ENCODE results near the gene LDLRAD3.

Gene LDLRAD3

DNA sequence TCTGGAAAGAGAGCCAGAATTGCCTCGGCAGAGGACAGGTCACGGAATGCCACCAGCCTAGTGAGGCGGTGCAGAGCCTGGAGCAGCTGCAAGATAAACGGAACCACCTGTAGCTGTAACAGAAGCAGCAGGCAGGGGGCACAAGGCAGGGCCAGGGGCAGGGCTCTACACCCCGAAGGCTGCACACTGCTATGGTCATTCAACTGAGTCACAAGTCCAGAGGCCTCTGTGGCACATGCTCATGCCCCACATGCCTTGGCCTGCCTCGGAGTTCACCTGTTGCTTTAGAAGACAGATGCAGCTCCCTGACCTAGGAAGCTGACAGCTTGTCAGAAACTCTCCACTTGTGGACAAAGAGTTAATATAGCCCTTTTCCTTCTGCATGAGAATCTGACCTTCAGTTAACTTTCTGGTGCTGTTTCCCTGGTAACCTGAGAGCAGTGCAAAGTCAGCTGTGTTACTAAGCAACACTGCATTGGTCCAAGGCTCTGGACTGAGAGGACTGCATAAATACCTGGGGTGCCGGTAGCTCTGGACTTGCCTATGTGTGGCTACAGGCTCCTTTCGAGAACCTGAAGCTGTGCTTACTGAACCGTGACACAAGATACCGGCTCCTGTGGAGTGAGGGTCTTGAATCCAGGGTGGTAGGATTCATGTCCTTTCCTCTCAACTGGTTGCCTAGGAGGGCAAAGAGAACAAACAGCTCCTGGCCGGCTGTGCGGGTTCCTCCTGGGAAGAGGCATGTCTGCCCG lies 334.8 kb downstream of the LDLRAD3 start:
- no peak for TF ChIP-seq CTCF (IDR thresholded peaks at IDR 0.05; ENCODE audit: low read depth, low read length)
- no peak overlapping the region for H3K4me3 ChIP-seq (ENCODE audit: low read depth, low read length)

DNA sequence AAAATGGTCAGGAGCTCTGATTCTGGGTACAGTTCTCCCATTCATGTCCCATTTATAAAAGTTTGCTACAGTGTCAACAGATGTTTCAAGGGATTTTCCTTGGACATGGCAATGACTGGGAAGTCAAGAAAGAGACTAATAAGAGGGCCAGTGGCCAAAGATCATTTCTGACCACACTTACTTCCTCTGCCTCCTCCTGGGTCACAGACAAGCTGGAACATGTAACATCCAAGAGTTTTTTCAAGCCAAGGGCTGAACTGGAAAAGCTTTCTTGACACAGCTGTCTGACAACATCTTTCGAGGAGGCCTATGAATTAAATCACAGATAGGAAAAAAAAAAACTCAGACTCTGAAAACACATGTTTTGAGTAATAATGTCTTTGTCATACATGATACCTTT lies 336.7 kb downstream of the LDLRAD3 start:
- TF ChIP-seq CTCF (IDR thresholded peaks at IDR 0.05; ENCODE audit: low read depth, low read length) = no peak
- H3K4me3 ChIP-seq (ENCODE audit: low read depth, low read length) = no peak overlapping the region

All from WI38 (cell line).